GM18909 (cell line): ENCODE measurements around the gene CLEC4A.
"Not testable (repeated sequence)": the region's sequence is repeated elsewhere in the genome, so short reads cannot be mapped to it uniquely, and the experiment has no call there.

Experiments used
- ATAC-seq: cut with Tn5 transposase; IDR thresholded peaks from one replicate; pipeline ENCODE4 v1.9.1; 2021; ENCODE audit warnings: mild to moderate bottlenecking; ENCODE audit not compliant: unreplicated experiment, poor library complexity

CLEC4A gene

GRCh38 chr12:8133636-8134397 is 10.4 kb downstream of the CLEC4A start:
- not testable (repeated sequence) for ATAC-seq

GRCh38 chr12:8134398-8134930 is 11.0 kb downstream of the CLEC4A start:
- not testable (repeated sequence) for ATAC-seq

GRCh38 chr12:8141647-8142046 is 18.2 kb downstream of the CLEC4A start:
- not testable (repeated sequence) for ATAC-seq

- no peak for ATAC-seq
Observed at GRCh38 chr12:8143261-8143660, 19.8 kb downstream of the CLEC4A start.

- no peak for ATAC-seq
Observed at GRCh38 chr12:8145754-8146441, 22.5 kb downstream of the CLEC4A start.

GRCh38 chr12:8146442-8146771 is 23.0 kb downstream of the CLEC4A start:
- no peak for ATAC-seq

GRCh38 chr12:8154526-8154925 is 31.1 kb downstream of the CLEC4A start:
- ATAC-seq: no peak

GRCh38 chr12:8156416-8156815 is 33.0 kb downstream of the CLEC4A start:
- no peak for ATAC-seq

GRCh38 chr12:8156845-8157244 is 33.4 kb downstream of the CLEC4A start, which contains the start of gene ZNF705A:
Gene ZNF705A, plus strand, starts transcription at chr12:8157015. Its CDS starts 15,611 bp downstream, at chr12:8172626.
- ATAC-seq: no peak

- no peak for ATAC-seq
Observed at GRCh38 chr12:8157484-8158198, 34.2 kb downstream of the CLEC4A start.

GRCh38 chr12:8172911-8173310 is 49.5 kb downstream of the CLEC4A start:
- not testable (repeated sequence) for ATAC-seq

- ATAC-seq: not testable (repeated sequence)
Observed at GRCh38 chr12:8179989-8180585, 56.7 kb downstream of the CLEC4A start.

GRCh38 chr12:8181271-8181670 is 57.9 kb downstream of the CLEC4A start:
- not testable (repeated sequence) for ATAC-seq

GRCh38 chr12:8182923-8183322 is 59.5 kb downstream of the CLEC4A start:
- not testable (repeated sequence) for ATAC-seq

GRCh38 chr12:8183346-8183745 is 59.9 kb downstream of the CLEC4A start:
- not testable (repeated sequence) for ATAC-seq

- ATAC-seq: not testable (repeated sequence)
Observed at GRCh38 chr12:8184206-8184605, 60.8 kb downstream of the CLEC4A start.

- not testable (repeated sequence) for ATAC-seq
Observed at GRCh38 chr12:8188088-8188487, 64.7 kb downstream of the CLEC4A start.
